NCI-H446 (cell line): ENCODE results near the gene ADGRF5.
A peak's percentile ranks its signal among the peaks of the same experiment; 100 is the strongest.

Experiments
- DNase-seq, 2 experiments: peaks; one replicate each; lab custom pipeline; 2025; lab: John Stamatoyannopoulos, UW

The ADGRF5 gene, protein sequence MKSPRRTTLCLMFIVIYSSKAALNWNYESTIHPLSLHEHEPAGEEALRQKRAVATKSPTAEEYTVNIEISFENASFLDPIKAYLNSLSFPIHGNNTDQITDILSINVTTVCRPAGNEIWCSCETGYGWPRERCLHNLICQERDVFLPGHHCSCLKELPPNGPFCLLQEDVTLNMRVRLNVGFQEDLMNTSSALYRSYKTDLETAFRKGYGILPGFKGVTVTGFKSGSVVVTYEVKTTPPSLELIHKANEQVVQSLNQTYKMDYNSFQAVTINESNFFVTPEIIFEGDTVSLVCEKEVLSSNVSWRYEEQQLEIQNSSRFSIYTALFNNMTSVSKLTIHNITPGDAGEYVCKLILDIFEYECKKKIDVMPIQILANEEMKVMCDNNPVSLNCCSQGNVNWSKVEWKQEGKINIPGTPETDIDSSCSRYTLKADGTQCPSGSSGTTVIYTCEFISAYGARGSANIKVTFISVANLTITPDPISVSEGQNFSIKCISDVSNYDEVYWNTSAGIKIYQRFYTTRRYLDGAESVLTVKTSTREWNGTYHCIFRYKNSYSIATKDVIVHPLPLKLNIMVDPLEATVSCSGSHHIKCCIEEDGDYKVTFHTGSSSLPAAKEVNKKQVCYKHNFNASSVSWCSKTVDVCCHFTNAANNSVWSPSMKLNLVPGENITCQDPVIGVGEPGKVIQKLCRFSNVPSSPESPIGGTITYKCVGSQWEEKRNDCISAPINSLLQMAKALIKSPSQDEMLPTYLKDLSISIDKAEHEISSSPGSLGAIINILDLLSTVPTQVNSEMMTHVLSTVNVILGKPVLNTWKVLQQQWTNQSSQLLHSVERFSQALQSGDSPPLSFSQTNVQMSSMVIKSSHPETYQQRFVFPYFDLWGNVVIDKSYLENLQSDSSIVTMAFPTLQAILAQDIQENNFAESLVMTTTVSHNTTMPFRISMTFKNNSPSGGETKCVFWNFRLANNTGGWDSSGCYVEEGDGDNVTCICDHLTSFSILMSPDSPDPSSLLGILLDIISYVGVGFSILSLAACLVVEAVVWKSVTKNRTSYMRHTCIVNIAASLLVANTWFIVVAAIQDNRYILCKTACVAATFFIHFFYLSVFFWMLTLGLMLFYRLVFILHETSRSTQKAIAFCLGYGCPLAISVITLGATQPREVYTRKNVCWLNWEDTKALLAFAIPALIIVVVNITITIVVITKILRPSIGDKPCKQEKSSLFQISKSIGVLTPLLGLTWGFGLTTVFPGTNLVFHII (N-terminal part only)

DNA sequence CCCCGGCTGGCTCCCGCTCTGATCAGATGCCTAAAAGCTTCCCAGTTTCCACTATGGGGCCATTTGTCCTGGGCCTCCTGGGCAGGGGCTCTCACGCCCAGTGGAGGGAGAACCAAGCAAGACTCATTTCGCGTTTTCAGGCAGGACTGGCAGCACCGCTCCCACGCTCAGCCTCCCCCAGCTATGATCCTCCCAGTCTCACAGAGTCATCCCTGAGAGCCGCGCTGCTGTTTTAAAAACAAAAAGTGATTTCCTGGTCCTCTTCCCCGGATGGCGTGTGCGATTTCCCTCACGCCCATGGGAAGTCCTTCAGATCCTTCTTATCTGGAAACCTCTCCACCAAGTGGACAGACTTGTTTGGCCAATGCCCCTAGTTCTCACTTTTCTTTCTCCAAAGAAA, at the start of gene ADGRF5:
ADGRF5 (minus strand) TSS at position 208 of the 400 bp plus-strand sequence. CDS start 15,176 bp downstream, outside the sequence.
- DNase-seq: no peak

DNA sequence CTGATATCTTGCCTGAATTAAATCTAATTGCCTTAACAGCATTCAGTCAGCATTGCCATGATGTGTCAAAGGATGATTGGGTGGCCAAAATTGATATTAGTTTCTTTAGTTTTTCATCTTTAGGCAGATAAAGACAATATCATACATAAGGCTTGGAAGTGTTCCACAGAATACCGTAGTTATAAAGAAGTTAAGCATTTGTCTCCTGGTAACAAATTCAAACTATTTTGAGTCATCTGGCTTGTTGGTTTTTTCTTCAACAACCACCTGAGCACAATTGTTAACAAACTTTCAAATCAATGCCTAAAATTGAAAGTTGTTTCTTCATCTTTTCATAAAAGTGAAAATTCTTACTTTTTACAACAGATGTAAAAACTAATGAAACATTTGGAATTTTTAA, 47.5 kb upstream of the ADGRF5 start:
- no peak for DNase-seq

DNA sequence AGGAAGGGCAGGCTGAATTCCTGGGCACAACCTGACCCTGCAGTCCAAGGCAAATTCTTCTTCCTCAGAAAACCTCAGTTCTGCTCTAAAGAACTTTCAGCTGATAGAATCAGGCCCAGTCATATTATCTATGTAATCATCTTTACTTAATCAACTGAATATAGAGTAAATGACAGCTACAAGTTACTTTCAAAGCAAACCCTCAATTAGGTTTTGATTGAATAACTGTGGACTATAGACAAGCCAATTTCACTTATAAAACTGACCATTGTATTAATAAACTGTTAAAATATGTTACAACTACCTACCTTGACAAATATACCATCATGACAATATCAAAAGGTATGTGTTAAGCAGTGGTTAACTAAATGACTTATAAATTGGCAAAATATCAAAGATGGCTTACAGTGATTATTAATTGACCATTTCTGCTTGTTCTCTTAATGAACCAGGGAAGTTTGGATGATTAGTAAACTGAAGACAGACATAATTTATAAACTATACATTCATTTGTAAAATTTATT, 46.1 kb upstream of the ADGRF5 start:
- DNase-seq: no peak

DNA sequence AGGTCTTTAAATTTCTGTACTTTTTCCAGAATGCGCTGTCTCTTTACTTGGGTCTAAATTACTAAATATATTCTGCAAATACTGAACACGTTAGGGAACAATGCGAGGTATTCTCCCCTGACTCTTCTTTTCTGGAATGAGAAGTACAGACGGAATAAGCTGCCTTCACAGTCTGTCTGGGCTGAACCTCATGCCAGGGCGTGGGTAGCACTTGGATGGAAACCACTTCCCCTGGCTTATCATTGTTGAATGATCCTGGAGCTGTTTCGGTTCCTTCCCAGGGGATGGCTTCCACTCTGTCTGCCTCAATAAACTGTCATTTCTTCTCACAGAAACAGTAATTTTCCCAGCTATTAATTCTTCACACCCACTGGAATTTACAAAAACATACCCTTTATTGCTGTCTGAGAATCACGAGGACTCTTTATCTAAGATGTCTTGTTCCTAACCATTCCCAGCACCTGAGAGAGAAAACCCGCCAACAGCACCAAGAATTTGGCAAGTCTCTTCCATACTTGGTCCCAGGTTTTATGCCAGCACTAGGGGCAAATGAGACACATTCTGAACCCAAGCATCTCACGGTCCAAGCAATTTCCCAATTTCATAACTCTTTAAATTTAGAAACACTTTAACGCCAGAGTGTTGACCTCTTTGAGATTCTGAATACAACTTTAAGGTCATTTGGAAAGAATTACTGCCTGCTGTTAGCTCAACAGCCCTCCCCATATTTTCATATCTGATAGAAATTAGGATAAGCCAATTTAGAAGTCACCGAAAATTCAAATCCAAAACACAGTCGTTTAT, 43.2 kb upstream of the ADGRF5 start:
- no peak for DNase-seq

DNA sequence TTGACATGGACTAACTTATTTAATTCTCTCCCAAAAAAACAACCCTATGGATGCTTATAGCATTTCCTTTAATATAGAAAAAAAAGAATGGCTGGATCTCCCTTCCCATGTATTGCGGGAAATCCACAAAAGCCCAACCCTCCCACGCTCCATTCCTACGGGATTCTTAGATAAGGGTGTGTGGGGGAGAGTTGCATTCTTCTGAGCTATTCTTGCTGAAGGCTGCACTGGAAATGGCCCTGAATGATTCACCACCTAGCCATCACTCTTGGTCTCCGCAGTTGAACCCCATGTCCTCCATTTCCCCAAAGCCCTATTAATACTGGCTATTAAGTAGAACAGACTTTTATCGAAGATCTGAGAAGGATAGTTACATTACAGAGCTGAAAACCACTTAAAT, 41.9 kb upstream of the ADGRF5 start:
- no peak for DNase-seq

DNA sequence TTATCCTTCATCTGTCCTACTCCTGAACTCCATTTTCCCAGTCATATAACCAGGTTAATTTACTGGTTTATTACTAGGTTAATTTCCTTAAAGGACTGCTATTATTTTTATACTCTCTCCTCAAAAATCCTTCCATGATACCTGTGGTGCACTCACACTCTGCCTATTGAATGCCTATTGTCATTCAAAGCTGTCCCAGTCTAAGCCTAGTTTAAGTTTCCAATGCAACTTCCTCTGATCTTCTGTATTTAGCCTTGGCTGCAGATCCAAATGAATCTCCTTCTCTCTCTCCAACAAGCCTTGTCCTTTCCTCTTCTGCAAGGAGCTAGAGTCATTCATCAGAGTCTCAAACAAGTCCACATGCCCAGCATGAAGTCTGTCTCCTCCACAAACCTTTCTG, 41.3 kb upstream of the ADGRF5 start:
- DNase-seq: no peak

DNA sequence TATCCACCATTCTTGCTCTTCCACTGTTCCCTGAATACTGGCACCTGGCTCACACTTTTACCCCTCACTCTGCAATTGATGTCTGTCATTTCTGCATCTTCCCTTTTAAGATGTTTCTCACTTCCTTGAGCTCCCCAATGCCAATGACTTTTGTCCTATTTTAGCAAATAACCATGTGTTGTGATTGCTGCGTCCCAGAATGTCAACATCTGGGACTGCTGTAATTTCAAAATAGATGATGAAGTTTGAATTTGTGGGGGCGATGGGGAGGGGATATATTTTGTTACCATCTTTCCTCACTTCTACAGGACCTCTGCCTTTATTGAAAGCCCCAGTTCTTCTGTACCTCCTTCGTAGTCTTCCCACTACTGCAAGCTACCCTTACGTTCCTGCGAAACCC, 40.0 kb upstream of the ADGRF5 start:
- DNase-seq: no peak

DNA sequence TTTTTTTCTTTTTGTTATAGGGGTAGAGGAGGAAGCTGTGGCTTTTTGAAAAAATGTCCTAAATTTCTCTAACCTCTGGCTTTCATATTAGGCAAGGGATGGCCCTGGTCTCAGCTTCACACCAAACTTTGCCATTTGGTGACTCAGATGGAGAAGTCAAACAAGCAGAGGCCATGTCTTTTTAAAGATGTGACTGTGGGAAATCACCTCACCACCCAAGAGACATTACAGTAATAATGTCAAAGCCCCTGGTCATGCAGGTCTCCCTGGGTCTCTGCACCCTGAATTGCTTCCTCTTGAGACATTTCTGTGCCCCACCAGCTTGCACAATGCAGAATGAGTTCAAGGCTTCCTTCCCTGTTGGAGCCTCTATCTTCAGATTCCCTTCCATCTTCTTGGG, 39.5 kb upstream of the ADGRF5 start:
- DNase-seq: no peak

DNA sequence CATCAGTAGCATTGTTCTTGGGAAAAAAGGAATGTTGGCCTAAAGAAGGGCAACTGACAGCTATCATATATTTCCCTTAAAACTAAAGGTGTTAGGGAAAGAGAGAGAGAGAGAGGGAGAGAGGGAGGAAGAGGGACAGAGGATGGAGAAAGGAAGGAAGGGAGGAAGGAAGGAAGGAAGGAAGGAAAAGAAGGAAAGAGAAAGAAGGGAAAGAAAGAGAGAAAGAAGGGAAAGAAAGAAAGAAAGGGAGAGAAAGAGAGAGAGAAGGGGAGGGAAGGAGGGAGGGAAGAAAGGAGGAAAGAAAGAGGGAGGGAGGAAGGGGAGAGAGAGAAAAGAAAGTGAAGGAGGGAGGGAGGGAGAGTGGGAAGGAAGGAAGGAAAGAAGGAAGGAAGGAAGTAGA, 37.7 kb upstream of the ADGRF5 start:
- DNase-seq: no peak

DNA sequence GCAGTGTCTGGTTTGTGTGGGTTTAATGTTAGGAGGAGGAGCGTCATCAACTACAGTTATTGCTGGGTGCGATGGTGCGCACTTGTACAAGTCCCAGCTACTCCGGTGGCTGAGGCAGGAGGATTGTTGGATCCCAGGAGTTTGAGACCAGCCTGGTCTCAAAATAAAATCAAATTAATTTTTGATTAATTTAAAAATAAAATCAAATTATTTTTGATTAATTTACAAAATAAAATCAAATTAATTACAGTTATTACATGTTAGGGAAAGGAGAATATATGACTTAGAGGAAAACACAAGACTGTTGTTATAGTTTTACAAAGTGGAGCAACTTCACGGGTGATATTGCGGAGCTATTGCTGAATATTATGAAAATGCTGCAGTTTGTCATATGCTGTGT, 34.7 kb upstream of the ADGRF5 start:
- DNase-seq: no peak

DNA sequence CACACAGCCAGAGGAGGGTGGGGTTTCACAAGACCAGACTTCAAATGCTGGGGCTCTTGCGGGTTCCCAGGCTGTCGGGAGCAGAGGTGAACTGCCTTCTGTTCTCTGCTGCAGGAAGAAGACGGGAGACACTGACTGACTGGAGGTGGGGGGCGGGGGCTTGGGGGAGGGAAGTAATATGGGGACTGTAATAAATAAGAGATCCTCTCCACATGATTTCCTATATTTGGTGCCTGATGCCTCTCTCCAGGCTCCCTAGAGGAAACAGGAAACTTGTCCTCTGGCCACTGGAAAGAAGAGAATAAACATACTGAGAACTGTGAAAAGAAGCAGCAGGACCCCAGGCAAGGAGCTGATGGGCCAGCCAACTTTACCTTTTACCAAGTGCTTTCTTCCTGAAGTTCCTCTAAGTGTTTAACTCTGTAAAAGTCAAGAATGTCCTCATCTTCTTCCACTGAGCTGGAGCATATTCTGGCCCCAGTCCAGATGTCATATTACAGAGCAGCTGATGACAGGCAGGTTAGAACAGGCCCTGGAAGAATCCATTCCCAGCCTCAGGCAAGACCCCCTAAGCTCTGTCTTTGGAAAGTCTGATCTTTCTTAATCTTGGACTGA, 33.2 kb upstream of the ADGRF5 start:
- DNase-seq: peak in 1 of 2 experiments; percentile 8

DNA sequence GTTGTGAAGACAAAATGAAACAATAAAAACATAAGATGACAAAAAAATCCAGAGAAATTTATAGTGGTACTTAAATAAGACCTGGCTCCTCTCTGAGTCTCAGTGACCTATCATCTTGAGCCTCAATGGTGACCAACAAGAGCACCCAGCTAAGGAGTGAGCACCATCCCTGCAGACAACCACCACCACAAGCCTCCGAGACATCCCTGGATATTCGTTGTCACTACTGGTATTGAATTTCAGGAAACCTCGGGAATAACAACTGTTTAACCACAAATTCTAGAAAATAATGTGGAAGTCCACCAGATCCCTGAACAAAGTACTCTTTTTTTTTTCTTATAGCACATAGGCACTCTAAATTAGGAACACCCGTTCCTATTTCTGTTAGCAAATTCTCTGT, 32.2 kb upstream of the ADGRF5 start:
- DNase-seq: no peak

DNA sequence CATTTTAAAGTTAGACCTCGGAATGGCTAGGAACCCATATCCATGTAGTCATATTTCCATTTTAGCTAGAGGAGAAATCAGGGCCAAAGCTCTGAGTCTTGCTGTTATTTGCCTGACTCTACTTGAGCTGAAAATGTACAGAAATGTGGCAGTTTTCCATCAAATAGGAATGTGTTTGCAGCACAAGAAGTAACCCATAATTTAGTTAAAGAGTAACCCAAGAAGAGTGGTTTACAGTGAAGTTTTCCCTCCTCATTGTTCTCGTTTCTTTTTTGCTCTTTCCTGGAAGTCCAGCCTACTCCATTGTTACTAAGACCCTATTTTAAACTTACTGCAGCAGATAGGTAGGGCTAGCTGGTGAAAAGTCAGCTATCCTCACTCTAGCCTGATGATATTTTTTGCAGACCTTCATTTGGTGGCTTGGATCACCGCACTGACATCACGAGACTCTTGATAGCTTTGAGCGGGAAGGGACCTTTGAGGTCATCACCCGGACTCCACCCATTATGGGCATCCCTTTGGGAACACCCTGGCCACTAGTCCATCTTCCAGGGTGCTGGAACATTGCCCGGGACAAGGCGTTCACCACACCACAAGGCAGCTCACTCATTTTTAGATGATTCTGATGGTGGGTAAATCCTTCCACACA, 28.0 kb upstream of the ADGRF5 start:
- no peak for DNase-seq

DNA sequence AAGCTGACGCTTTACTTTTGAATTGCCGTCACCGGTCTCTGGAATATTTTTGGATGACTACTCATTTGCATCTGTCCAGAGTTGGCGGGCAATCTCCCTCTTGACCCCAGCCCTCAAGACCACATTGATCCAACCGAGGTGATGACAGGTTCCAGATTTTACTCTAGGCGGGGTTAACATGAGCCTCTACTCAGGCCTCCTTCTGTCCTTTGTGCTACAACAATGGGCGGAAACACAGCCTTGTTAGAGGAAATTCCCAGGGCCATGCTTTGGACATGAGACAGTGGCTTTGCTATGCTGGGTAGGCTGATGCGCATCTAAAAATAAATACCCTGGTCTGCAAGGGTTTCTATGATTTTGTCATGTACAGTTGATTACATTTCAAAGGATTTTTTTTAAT, 27.0 kb upstream of the ADGRF5 start:
- DNase-seq: no peak

DNA sequence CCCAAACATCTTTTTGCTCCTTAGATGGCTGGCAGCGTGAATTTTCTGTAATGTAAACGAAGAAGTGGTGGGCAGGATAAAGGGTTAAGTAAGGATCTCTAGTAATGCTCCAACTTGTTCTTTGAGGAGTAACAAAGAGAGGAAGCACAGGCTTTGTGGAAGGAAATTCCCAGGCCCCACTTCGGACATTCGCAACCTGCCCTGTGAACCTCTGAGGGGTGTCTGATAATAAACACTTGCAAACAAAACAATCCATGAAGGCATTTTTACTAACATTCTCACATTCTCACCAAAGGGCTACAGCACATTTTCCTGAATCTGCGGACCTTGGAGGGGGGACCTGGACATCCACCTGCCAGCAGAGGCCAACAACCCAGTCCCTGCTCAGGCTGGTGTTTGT, 25.8 kb upstream of the ADGRF5 start:
- no peak for DNase-seq

DNA sequence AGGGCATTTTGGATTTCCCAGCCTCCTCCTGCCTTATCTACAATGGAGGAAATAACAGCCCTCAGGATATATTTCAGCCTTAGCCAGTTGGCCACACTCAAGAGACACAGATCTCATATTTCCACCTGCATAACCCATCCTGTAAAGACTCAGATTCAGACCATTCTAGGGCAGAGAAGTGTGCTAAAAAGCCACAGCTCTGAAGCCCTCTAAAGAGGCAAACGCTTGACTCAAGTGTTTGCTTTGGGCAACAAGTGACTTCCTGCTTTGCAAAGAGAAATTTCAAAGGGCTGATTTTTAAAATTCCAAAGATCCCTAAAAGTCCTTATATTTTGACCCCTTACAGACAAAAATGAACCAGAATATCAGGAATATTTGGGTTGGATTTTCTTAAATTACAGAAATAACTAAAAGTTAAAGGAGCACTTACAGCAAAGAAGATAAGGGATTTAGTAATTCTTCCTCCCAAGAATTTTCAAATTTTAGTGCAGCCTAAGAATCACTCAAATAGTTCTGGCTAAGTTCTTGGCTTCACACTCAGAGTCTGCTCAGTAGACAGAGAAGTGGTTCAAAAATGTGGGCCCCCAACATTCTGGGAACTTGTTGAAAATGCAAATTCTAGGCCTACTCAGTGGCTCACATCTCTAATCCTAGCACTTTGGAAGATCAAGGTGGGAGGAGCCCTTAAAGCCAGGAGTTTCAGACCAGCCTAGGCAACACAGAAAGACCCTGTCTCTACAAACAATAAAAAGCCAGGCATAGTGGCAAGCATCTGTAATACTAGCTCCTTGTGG, 18.9 kb upstream of the ADGRF5 start:
- DNase-seq: no peak

DNA sequence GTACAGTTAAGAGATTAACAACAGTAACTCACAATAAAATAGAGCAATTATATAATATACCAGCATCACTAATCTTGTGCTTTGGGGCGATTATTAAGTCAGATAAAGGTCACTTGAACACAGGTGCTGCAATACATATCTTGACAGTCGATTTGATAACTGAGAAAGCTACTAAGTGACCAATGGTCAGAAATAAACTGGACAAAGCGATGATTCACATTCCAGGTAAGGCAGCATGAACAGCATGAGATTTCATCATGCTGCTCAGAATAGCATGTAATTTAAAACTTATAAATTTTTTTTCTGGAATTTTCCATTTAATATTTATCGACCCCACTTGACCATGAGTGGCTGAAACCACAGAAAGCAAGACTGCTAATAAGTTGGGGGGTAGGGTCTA, 15.9 kb upstream of the ADGRF5 start:
- no peak for DNase-seq

DNA sequence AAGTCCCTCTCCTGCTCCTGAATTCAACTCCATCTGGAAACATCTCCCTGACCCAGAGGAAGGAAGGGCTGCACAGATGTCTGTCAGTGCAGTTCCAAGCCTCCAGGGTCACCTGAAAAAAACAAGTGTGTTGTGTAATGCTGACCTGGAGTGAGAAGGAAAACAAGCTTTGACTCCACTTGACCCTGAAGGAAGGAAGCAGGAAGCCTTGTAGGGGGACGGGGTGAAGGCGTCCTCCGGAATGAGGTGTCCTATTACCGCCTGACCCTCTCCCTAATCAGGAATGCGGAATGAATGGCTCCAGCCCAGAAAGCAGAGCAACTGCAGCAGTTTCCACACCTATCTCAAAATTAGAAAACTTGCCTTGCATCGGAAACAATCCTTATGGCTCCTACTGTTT, 13.9 kb upstream of the ADGRF5 start:
- DNase-seq: no peak

DNA sequence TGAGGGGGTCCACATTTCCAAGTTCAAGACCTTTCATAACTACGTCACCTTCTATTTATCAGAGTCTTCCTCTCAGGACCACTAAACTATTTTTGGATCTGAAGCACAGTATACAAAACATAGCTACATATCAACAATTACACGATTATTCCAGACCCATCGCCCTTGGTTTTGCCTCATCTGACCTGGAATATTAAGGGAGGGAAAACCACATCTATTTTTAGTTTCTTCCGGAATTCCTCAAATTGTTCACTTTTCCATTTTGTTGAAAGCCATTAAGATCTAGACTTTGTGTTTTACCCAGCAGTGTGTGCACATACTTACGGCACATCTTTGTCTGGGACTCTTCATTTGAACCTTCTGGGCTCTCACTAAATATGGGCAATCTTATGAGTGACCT, 12.0 kb upstream of the ADGRF5 start:
- DNase-seq: no peak
